Measurements from ENCODE around the gene TAOK1.

The TAOK1 gene

DNA sequence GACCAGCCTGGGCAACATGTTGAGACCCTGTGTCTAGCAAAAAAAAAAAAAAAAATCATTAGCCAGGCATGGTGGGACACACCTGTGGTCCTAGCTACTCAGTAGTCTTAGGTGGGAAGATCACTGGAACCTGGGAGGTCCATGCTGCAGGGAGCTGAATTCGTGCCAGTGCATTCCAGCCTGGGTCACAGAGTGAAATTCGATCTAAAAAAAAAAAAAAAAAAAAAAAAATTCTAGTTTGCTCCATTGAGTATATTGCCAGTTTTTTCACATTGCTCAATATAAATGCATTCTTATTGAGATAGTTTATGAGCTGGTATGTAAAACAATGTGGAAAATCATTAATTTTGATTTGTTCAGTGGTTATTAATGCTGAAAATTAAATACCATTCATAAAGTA, 124.6 kb downstream of the TAOK1 start:
- no peaks in the 10 kb centered on the region for H3K79me2 ChIP-seq (ENCODE audit: control insufficient read depth, low read length)
- H3K4me1 ChIP-seq (ENCODE audit: control insufficient read depth, low read length) = peaks cover 12% of the 10 kb centered on the region
- no peak overlapping the region for H3K27ac ChIP-seq (ENCODE audit: low read depth, low read length)
- no peak for TF ChIP-seq EZH2phosphoT487 (IDR thresholded peaks at IDR 0.05; ENCODE audit: borderline replicate concordance, low read length)
- TF ChIP-seq, protein P1, sequence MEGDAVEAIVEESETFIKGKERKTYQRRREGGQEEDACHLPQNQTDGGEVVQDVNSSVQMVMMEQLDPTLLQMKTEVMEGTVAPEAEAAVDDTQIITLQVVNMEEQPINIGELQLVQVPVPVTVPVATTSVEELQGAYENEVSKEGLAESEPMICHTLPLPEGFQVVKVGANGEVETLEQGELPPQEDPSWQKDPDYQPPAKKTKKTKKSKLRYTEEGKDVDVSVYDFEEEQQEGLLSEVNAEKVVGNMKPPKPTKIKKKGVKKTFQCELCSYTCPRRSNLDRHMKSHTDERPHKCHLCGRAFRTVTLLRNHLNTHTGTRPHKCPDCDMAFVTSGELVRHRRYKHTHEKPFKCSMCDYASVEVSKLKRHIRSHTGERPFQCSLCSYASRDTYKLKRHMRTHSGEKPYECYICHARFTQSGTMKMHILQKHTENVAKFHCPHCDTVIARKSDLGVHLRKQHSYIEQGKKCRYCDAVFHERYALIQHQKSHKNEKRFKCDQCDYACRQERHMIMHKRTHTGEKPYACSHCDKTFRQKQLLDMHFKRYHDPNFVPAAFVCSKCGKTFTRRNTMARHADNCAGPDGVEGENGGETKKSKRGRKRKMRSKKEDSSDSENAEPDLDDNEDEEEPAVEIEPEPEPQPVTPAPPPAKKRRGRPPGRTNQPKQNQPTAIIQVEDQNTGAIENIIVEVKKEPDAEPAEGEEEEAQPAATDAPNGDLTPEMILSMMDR (IDR thresholded peaks at IDR 0.05; ENCODE audit: low read depth, low read length, poor library complexity, severe bottlenecking) = no peak
- no peaks in the 10 kb centered on the region for H4K20me1 ChIP-seq (ENCODE audit: control insufficient read depth, insufficient read depth, low read depth, low read length)
- no peaks in the 10 kb centered on the region for H3K9me3 ChIP-seq (ENCODE audit: control insufficient read depth, insufficient read depth, low read length)
- H3K9me2 ChIP-seq (replicated peaks; ENCODE audit: control insufficient read depth, low read length) = no peaks in the 10 kb centered on the region
- no peaks in the 10 kb centered on the region for H3K27me3 ChIP-seq (ENCODE audit: control insufficient read depth, low read length)
- H3K4me3 ChIP-seq (ENCODE audit: low read length) = no peak overlapping the region
- no peaks in the 10 kb centered on the region for H3F3A ChIP-seq (ENCODE audit: control insufficient read depth, insufficient read depth)
- no peak overlapping the region for H3K4me2 ChIP-seq (ENCODE audit: low read length)
- peaks cover 67% of the 10 kb centered on the region for H3K36me3 ChIP-seq (ENCODE audit: control insufficient read depth, low read length)

DNA sequence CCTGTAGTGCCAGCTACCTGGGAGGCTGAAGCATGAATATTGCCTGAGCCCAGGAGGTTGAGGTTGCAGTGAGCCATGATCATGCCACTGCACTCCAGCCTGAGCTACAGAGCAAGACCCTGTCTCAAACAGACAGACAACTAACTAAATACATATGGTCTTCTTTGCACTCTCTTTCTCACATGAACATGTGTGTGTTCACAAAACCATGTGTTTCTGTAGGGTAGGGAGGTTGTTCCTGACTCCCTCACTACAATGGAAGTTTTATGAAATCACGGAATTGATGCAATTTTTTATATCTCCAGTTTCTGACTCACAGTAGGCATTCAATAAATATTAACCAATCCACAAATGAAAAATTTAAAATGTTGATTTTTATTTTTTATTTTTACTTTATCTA, 128.2 kb downstream of the TAOK1 start:
- Histone ChIP-seq H3K4me2 (ENCODE audit: low read length) (no peak overlapping the region), H3F3A (ENCODE audit: control insufficient read depth, insufficient read depth) (peaks cover 3% of the 10 kb centered on the region; the same call in 1 of the 2 replicates), H3K27ac (ENCODE audit: low read depth, low read length) (no peak overlapping the region), H3K9me2 (replicated peaks; ENCODE audit: control insufficient read depth, low read length) (no peaks in the 10 kb centered on the region), H3K79me2 (ENCODE audit: control insufficient read depth, low read length) (no peaks in the 10 kb centered on the region), H3K4me3 (ENCODE audit: low read length) (no peak overlapping the region), H4K20me1 (ENCODE audit: control insufficient read depth, insufficient read depth, low read depth, low read length) (no peaks in the 10 kb centered on the region), H3K4me1 (ENCODE audit: control insufficient read depth, low read length) (no peaks in the 10 kb centered on the region), H3K27me3 (ENCODE audit: control insufficient read depth, low read length) (no peaks in the 10 kb centered on the region), H3K9me3 (ENCODE audit: control insufficient read depth, insufficient read depth, low read length) (no peaks in the 10 kb centered on the region), H3K36me3 (ENCODE audit: control insufficient read depth, low read length) (peaks cover 63% of the 10 kb centered on the region)
- TF ChIP-seq, protein P1 (IDR thresholded peaks at IDR 0.05; ENCODE audit: low read depth, low read length, poor library complexity, severe bottlenecking) = no peak
- no peak for TF ChIP-seq EZH2phosphoT487 (IDR thresholded peaks at IDR 0.05; ENCODE audit: borderline replicate concordance, low read length)

DNA sequence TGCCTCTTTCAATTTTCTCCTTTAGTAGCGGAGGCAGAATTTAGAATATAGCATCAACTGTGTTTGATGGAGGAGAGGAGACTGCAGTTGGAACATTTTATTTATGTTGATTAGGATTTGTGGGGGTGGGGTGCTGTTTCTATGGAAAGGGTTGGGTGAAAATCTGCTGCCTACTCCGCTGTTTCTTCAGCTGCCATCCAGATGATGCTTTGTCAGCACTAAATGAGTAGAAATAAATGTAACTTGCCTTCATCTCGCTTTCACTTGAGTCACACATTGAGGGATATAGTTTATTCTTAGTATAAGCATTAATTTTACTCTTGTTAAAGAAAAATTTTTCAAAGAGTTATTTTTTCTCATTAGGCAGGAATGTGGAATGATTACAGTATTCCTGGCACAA, 134.5 kb downstream of the TAOK1 start:
- Histone ChIP-seq H3F3A (ENCODE audit: control insufficient read depth, insufficient read depth) (peaks cover 3% of the 10 kb centered on the region; the same call in 1 of the 2 replicates), H3K4me2 (ENCODE audit: low read length) (no peak overlapping the region), H3K27me3 (ENCODE audit: control insufficient read depth, low read length) (no peaks in the 10 kb centered on the region), H3K79me2 (ENCODE audit: control insufficient read depth, low read length) (no peaks in the 10 kb centered on the region), H3K4me3 (ENCODE audit: low read length) (no peak overlapping the region), H3K9me3 (ENCODE audit: control insufficient read depth, insufficient read depth, low read length) (no peaks in the 10 kb centered on the region), H4K20me1 (ENCODE audit: control insufficient read depth, insufficient read depth, low read depth, low read length) (no peaks in the 10 kb centered on the region), H3K36me3 (ENCODE audit: control insufficient read depth, low read length) (peaks cover 56% of the 10 kb centered on the region), H3K4me1 (ENCODE audit: control insufficient read depth, low read length) (no peaks in the 10 kb centered on the region), H3K27ac (ENCODE audit: low read depth, low read length) (no peak overlapping the region), H3K9me2 (replicated peaks; ENCODE audit: control insufficient read depth, low read length) (no peaks in the 10 kb centered on the region)
- TF ChIP-seq, protein P1 (IDR thresholded peaks at IDR 0.05; ENCODE audit: low read depth, low read length, poor library complexity, severe bottlenecking) = no peak
- TF ChIP-seq EZH2phosphoT487 (IDR thresholded peaks at IDR 0.05; ENCODE audit: borderline replicate concordance, low read length) = no peak
